Fibroblast of pulmonary artery (primary cell): Measurements from ENCODE around the gene AKNAD1.
A peak's percentile ranks its signal among the peaks of the same experiment; 100 is the strongest.
"Not testable (repeated sequence)": the region's sequence is repeated elsewhere in the genome, so short reads cannot be mapped to it uniquely, and the experiment has no call there.

Experiments used
- DNase-seq: peaks from one replicate; pipeline ENCODE4 v3.0.0-alpha.2; 2010; ENCODE audit warnings: low read depth
- H3K4me3 ChIP-seq: replicated peaks from 2 replicates; pipeline ENCODE4 v1.5.1; 2011; ENCODE audit warnings: low read depth, mild to moderate bottlenecking, control low read depth, low read length, moderate library complexity
- CTCF ChIP-seq: IDR thresholded peaks from 2 replicates; pipeline ENCODE4 v1.5.1; 2011; ENCODE audit warnings: mild to moderate bottlenecking, control low read depth, low read length, inconsistent platforms; ENCODE audit errors: missing control alignments

The AKNAD1 gene

GRCh38 chr1:108892356-108893140 is 35.7 kb upstream of the AKNAD1 start:
- no peak for TF ChIP-seq CTCF
- peak; percentile 20 for DNase-seq
- H3K4me3 ChIP-seq = no peak overlapping the region

- no peak overlapping the region for H3K4me3 ChIP-seq
Measured at GRCh38 chr1:108889706-108890384, 33.0 kb upstream of the AKNAD1 start.

GRCh38 chr1:108889006-108889645 is 32.2 kb upstream of the AKNAD1 start:
- H3K4me3 ChIP-seq, DNase-seq: not testable (repeated sequence)

More at GRCh38 chr1:108889706-108890384, 33.0 kb upstream of the AKNAD1 start:
- DNase-seq = no peak
- TF ChIP-seq CTCF = no peak

- no peak overlapping the region for H3K4me3 ChIP-seq
- DNase-seq = no peak
- TF ChIP-seq CTCF = no peak
Measured at GRCh38 chr1:108886292-108886691, 29.4 kb upstream of the AKNAD1 start.

- H3K4me3 ChIP-seq = no peak overlapping the region
- TF ChIP-seq CTCF = no peak
- DNase-seq = no peak
Measured at GRCh38 chr1:108884968-108885367, 28.1 kb upstream of the AKNAD1 start.

GRCh38 chr1:108882837-108883236 is 25.9 kb upstream of the AKNAD1 start:
- no peak for DNase-seq
- TF ChIP-seq CTCF = no peak
- no peak overlapping the region for H3K4me3 ChIP-seq

GRCh38 chr1:108881369-108881768 is 24.5 kb upstream of the AKNAD1 start:
- no peak overlapping the region for H3K4me3 ChIP-seq
- peak; percentile 46 for DNase-seq
- TF ChIP-seq CTCF = no peak
